Measurements from ENCODE around the gene CCDC74B. TPM values are rescaled to one million over a fixed set of nuclear protein-coding genes. Genes with fewer than 3 reads are reported as not detected.
"Not testable (repeated sequence)": the region's sequence is repeated elsewhere in the genome, so short reads cannot be mapped to it uniquely, and the experiment has no call there.

CCDC74B gene
- total RNA-seq, 4 donors from 2014 or later: 0.96 to 2.3 (median 1.3) TPM

GRCh38 chr2:130181325-130181879, 36.5 kb upstream of the CCDC74B start, which contains the start of gene SMPD4:
TSS of gene SMPD4 (minus strand) at chr2:130181602. CDS start at chr2:130176592, 5,010 bp downstream.
- 0% methylated on average over 14 of the region's 55 CpGs for WGBS
- peak within 1 kb of the TSS; percentile 98 for H3K4me3 ChIP-seq
- no peaks in the 10 kb centered on the region for H3K27me3 ChIP-seq
- peaks cover 4% of the 10 kb centered on the region for H3K36me3 ChIP-seq
- peaks cover 24% of the 10 kb centered on the region for H3K4me1 ChIP-seq
- peak in 1 of 2 donors; percentile 23 for TF ChIP-seq POLR2A (IDR thresholded peaks at IDR 0.05)
- TF ChIP-seq CTCF (IDR thresholded peaks at IDR 0.05): no peak
- TF ChIP-seq POLR2AphosphoS5 (IDR thresholded peaks at IDR 0.05): peak in 1 of 3 donors; percentile 43
- no peak for TF ChIP-seq EP300 (IDR thresholded peaks at IDR 0.05)
- H3K9me3 ChIP-seq: no peaks in the 10 kb centered on the region
- H3K27ac ChIP-seq: peak within 1 kb of the TSS; percentile 90
- DNase-seq (ENCODE audit: low spot score in 2 of 2): peak; percentile 98

GRCh38 chr2:130180404-130181324, 35.8 kb upstream of the CCDC74B start:
- Histone ChIP-seq H3K4me3 (peak overlapping the region; percentile 98), H3K27ac (peak overlapping the region; percentile 90), H3K4me1 (peaks cover 24% of the 10 kb centered on the region)
- 27% methylated on average over 32 of the region's 38 CpGs for WGBS
- H3K36me3 ChIP-seq; H3K9me3 ChIP-seq; H3K27me3 ChIP-seq; DNase-seq (ENCODE audit: low spot score in 2 of 2): not testable (repeated sequence)

GRCh38 chr2:130174866-130175265, 30.0 kb upstream of the CCDC74B start:
- H3K36me3 ChIP-seq: peaks cover 54% of the 10 kb centered on the region
- WGBS: 94% methylated on average over 5 of the region's 5 CpGs

GRCh38 chr2:130169896-130170295, 25.0 kb upstream of the CCDC74B start:
- Histone ChIP-seq H3K27me3 (no peaks in the 10 kb centered on the region), H3K4me1 (no peaks in the 10 kb centered on the region), H3K27ac (no peak overlapping the region), H3K9me3 (no peaks in the 10 kb centered on the region), H3K36me3 (peaks cover 85% of the 10 kb centered on the region), H3K4me3 (no peak overlapping the region)
- no peak for DNase-seq (ENCODE audit: low spot score in 2 of 2)
- whole genome bisulfite sequencing: 84% methylated on average over 7 of the region's 7 CpGs
- TF ChIP-seq POLR2AphosphoS5 (IDR thresholded peaks at IDR 0.05): no peak
- no peak for TF ChIP-seq CTCF (IDR thresholded peaks at IDR 0.05)
- no peak for TF ChIP-seq POLR2A (IDR thresholded peaks at IDR 0.05)
- TF ChIP-seq EP300 (IDR thresholded peaks at IDR 0.05): no peak

More at GRCh38 chr2:130174866-130175265, 30.0 kb upstream of the CCDC74B start:
- H3K27me3 ChIP-seq; H3K4me1 ChIP-seq; H3K9me3 ChIP-seq; H3K27ac ChIP-seq; H3K4me3 ChIP-seq; DNase-seq (ENCODE audit: low spot score in 2 of 2): not testable (repeated sequence)

- not testable (repeated sequence) for H3K4me1 ChIP-seq; H3K9me3 ChIP-seq; H3K4me3 ChIP-seq; H3K27me3 ChIP-seq; H3K27ac ChIP-seq; DNase-seq (ENCODE audit: low spot score in 2 of 2)
- 97% methylated on average over 3 of the region's 3 CpGs for WGBS
- H3K36me3 ChIP-seq: peaks cover 84% of the 10 kb centered on the region
Measured at GRCh38 chr2:130169163-130169562, 24.3 kb upstream of the CCDC74B start.

- not testable (repeated sequence) for H3K27ac ChIP-seq; H3K9me3 ChIP-seq; H3K27me3 ChIP-seq; DNase-seq (ENCODE audit: low spot score in 2 of 2); H3K4me1 ChIP-seq; H3K4me3 ChIP-seq
- H3K36me3 ChIP-seq: peaks cover 78% of the 10 kb centered on the region
- WGBS: 88% methylated on average over 3 of the region's 3 CpGs
Measured at GRCh38 chr2:130166611-130167010, 21.7 kb upstream of the CCDC74B start.

GRCh38 chr2:130165293-130166016, 20.5 kb upstream of the CCDC74B start:
- Histone ChIP-seq H3K36me3 (peaks cover 72% of the 10 kb centered on the region), H3K9me3 (no peaks in the 10 kb centered on the region), H3K27me3 (no peaks in the 10 kb centered on the region), H3K4me1 (no peaks in the 10 kb centered on the region), H3K4me3 (no peak overlapping the region), H3K27ac (no peak overlapping the region)
- WGBS: 95% methylated on average over 8 of the region's 8 CpGs
- DNase-seq (ENCODE audit: low spot score in 2 of 2): no peak
- TF ChIP-seq POLR2AphosphoS5 (IDR thresholded peaks at IDR 0.05): no peak
- no peak for TF ChIP-seq POLR2A (IDR thresholded peaks at IDR 0.05)
- TF ChIP-seq CTCF (IDR thresholded peaks at IDR 0.05): no peak
- TF ChIP-seq EP300 (IDR thresholded peaks at IDR 0.05): no peak

Data from suprapubic skin (tissue), 4 donors.